Fibroblast of skin of left biceps (primary cell): ENCODE data around the gene CHD6.

Experiments used
- DNase-seq, 2 experiments: peaks; one replicate each; pipeline ENCODE4 v3.0.0-alpha.2; 2013; ENCODE audit warnings: low read depth in 2 of 2

CHD6 gene

GRCh38 chr20:41623625-41624375 lies 5.6 kb upstream of the CHD6 start:
- no peak for DNase-seq

DNA sequence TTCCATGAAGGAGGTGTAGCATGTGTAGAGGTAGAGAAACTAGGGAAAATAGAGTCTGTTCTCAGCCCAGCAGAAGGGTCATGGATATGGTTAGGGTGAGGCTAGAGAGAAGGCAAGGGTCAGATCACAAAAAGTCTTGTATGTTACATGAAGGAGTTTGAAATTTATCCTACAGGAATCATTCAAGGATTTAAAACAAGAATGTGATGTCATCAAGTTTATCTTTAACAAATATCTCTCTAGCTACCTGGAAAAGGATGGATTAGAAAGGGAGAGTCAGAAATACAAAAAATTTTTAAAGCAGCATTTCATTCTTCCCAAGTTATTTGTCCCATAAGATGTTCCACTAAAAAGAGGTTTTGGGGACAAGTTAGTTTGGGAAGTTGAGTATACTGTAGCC lies 4.4 kb upstream of the CHD6 start:
- DNase-seq: no peak

DNA sequence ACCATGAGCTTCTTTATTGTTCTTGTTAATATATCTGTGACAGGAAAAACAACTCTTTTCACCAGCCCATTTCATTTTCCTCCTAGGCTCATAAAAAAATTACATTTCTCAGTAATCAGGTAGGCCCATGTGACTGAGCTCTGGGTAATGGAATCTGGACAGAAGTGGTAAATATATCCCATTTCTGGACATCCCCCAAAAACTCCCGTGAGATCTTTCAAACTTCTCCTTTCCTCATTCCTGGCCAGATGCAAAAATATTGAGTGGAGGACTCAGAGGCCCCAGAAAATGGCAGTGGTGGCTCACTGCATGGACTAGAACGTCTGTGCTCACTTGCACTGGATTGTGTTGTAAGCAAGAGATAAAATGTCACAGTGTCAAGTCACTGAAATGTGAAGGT lies 3.8 kb upstream of the CHD6 start:
- DNase-seq: no peak

- no peak for DNase-seq
These were observed 3.2 kb upstream of the CHD6 start for GRCh38 chr20:41621421-41621820.

GRCh38 chr20:41619360-41620100 lies 1.4 kb upstream of the CHD6 start:
- DNase-seq: peak in 1 of 2 experiments; percentile 18

DNA sequence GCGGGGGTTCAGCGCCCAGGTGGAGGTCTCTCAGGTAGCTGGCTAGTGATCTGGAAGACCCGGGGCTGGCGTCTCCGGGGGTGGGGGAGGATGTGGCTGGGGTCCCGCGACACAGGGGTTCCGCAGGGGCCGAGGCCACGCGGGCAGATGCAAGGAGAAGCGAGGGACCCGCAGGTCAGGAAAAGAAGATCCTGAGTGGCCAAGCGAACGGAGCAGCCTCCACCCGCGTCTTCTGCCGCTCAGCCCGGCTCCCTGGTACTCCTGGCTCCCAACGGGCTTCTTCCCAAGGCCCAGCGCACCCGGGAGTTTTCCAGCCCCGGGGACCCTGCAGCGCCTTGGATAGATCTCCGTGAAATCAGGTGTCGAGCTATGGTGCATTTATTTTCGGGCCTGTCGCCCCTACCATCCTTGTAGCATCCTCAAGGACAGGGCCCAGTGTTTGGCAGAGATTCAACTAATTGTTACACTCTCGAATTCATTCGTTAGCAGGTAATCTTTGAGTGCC lies 682 bp upstream of the CHD6 start:
- DNase-seq: no peak

DNA sequence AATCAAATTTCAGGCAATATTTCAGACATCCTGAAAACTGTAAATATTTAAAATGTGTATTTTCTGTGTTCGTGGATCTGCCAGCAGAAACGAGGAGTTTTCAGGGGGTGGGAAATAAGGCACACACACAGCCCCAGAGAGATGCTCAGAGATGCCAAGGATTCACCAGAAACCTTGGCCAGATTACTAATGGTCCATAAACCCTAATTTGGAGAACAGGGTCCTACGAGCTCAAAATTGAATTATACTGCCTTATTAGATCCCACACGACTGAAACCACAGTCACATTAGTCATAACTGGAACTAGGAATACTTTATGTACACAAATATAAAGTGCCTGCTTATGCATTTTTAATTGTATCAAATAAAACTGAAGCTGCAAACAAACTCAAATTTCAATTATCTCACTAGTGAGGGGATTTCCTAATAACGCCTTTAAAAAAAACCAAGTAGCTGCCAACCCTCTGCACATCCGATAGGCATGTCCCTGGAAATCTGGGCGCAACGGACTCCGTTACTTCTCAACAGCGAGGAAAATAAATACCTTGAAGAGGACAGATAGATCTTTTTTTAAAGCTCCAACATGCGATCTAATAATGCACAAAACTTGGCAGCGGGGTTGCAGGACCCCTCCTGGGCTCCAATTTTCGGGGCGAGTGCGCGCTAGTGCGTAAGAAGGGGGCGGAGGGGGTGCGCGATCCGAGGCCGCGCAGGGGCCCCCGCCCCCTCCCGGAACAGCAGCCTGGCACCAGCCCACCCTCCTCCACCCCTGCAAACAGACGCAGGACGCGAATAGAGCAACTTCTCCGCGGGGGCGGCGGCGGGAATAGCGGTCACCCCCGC lies 897 bp downstream of the CHD6 start:
- DNase-seq: no peak

GRCh38 chr20:41616228-41616627 lies 1.9 kb downstream of the CHD6 start:
- no peak for DNase-seq

- DNase-seq: no peak
These were observed 2.5 kb downstream of the CHD6 start for GRCh38 chr20:41615676-41616075.

DNA sequence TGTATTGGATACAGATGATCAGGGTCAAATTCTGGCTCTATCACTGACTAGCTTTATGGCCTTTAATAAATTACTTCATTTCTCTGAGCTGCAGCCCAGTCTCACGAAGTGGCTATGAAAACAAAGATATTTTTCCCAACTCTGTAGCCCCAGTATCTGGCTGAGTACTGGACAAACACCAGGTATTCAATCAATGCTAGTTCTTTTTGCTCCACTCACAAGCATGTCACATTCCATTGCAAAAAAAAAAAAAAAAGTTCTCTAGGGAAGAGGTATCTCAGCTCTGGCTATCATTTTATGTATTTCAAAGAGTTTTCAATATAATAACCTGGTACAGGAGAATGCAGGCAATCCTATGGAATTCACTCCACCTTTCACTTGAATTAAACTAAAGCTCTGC lies 3.1 kb downstream of the CHD6 start:
- DNase-seq: no peak

DNA sequence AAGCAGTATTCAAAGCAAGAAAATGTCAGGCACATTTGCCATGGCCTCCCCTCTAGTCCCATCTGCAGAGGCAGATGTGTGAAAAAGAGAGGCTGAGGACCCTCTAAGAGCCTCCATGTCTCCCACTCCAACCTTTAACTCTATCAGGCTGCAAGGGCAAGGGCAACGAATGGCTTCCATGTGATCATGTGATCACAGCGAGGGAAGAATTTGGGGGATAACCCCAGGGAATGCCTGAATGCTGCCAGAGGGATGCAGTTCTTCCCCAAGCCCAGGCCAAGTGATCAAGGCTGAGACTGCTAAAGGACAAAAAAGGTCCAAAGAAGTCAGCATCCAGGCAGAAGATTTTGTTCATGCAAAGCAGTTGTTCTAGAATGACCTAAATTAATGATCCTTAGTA lies 4.9 kb downstream of the CHD6 start:
- DNase-seq: no peak

DNA sequence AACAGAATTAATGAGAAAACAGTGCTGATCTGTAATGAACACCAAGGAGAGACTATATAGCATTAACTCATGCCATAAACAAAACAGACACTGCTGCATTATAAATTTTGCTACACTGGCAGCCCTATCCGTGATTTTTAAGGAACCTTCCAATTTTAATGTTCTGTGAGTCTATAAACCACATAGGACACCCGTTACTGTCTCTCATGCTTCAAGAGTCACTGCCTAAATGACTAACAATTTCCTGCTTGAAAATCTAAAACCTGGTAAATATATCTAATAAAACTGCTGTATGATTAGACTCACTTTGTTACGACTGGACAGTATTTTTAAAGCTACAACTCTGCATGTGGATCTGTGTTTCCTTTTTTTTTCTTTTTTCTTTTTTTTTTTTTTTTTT lies 8.7 kb downstream of the CHD6 start:
- DNase-seq: no peak

DNA sequence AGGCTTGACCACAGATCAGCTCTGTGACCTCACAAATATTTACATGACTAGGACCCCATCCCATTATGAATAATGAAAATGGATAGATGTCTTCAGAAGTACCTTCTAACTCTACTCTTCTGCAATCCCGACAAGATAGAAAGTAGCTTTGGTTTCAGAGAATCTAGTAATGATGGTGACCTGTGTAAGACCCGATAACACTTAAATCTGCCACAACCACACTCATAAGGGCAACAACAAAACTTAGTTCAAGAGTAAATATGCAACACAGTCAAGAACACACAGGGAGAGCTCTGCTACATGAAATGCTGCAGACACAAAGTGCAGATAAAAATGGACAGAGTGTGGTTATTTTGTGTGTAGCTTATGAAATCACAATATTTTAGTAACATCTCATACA lies 9.6 kb downstream of the CHD6 start:
- no peak for DNase-seq

DNA sequence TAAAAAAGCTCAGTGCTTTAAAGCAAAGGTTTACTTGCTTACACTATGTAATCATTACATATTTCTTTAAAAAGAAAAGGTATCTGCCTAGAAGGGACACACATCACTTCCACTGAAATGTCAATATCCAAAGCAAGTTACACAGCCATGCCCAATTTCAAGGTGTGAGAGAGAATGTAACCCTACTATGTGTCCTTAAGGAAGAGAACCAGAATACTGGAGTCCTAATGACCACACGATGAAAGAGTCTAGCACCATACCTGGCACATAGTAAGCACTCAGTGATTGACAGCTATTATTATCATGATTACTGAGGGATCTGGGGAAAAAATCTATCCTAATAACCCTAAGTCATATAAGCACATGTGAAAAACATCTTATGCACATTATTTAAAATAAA lies 10.4 kb downstream of the CHD6 start:
- DNase-seq: no peak

DNA sequence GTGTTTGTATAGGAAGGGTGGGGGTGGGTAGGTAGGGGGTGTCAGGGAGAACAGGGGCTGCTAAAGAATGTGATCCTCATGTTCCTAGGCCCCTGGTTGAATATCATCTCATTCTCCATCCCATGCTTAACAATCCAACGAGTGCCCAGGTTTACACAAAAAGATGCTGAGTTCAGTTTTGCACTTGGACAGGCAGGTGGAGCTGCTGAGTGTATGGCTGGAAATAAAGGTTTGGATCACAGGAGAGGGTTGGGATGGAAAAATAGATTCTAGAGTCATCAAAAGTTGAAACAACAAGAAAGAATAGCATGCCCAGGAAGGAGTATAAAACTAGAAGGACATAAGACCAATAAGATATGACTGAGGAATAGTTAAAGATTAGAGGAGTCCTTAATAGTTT lies 14.2 kb downstream of the CHD6 start:
- DNase-seq: no peak

DNA sequence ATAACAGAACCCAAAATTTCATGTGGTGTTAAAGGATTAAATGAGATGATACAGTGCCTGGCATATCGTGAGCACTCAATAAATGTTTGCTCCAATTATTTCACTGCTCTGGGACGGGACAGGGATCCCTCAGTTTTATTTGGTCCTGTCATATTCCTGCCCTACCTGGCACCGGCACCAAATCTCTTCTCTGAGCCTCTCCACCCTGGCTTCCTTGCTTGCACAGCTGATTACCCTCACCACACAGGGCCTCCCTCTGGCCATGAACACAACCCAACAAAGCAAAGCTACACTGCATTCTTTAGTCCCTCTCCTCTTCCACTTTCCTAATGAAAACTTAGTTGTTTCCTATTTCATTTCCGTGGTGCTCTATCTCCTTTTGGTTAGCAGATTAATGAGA lies 16.4 kb downstream of the CHD6 start:
- DNase-seq: no peak

DNA sequence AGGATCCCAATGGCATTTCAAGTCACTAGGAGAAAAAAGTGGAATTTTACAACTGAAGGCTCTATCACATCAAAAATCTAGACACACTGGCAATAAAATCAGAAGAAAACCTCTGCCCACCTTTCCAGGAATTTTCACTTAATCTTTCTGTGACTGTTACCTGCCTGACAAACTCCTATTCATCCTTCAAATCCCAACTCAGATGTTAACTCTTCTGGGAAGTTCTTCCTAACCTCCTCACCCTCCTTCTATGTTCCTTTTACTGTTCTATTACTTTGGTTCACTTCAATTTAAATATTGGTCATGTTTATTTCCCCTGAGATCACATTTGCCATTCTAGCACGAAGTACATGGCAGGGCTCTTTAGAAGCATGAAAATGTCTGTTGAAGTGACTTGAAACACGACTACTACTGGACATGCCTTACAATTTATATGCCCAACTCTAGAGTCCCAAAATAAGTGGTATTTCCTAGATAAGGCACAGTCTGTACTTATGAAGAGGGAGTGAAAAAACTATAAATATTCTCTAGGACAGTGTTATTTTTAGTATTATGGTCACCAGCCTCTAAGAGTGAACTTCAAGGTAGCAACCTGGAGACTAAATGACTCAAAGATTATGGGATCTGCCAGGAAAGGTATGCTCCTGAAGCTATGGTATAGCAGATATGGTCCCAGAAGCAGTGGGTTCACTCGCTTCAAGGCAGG lies 17.1 kb downstream of the CHD6 start:
- DNase-seq: no peak

GRCh38 chr20:41599699-41600104 lies 18.5 kb downstream of the CHD6 start:
- DNase-seq: no peak

- no peak for DNase-seq
These were observed 19.5 kb downstream of the CHD6 start for GRCh38 chr20:41598719-41599118.

GRCh38 chr20:41594514-41595322 lies 23.5 kb downstream of the CHD6 start:
- DNase-seq: no peak
